Measurements from ENCODE around the gene CDK17. TPM values are rescaled to one million over a fixed set of nuclear protein-coding genes. Genes with fewer than 3 reads are reported as not detected.

CDK17 gene
- total and polyA plus RNA-seq, 2 of the 8 experiments (the other 6 are each of a cell fraction or from before 2014, with no cell fraction given), result 5.8 to 20.0 TPM

DNA sequence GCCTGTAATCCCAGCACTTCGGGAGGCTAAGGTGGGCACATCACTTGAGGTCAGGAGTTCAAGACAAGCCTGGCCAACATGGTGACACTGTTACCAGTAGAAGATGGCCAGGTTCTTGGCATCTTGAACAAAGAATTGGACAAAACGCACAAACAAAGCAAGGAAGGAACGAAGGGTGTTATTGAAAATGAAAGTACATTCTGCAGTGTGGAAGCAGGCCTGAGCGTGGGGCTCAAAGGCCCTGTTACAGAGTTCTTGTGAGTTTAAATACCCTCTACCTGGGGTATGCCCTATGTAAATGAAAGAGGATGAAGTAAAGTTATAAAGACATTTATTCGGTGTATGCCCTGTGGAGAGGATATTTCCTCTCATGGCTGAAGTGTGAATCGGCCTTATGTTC is 20.8 kb upstream of the CDK17 start:
- no peak overlapping the region for H3K4me2 ChIP-seq (ENCODE audit: insufficient read depth in 1 of 2, low read depth in 2 of 2, low read length in 2 of 2)
- FAIRE-seq (no peak), DNase-seq (ENCODE audit: low read depth in 1 of 2, low spot score in 2 of 2) (no peak)
- no peaks in the 10 kb centered on the region for H3K9me3 ChIP-seq (ENCODE audit: insufficient read depth in 2 of 2, low read depth in 1 of 2, low read length in 1 of 2)
- CTCF ChIA-PET (ENCODE audit: partially characterized antibody), result interaction anchor here (2.4 kb wide), 1 partner anchor 19 kb away, joined by 7 read pairs; no protein-coding TSS in a partner anchor
- H3K27me3 ChIP-seq (replicated peaks in 1 of 4; ENCODE audit: control insufficient read depth in 3 of 4, extremely low read depth in 1 of 4, insufficient read depth in 3 of 4, low read length in 3 of 4), result no peaks in the 10 kb centered on the region
- no peak overlapping the region for H2BK12ac ChIP-seq (ENCODE audit: low read depth, low read length)
- H4K8ac ChIP-seq (ENCODE audit: extremely low read depth, insufficient read depth, low read length), result no peak overlapping the region
- no peak overlapping the region for H4K91ac ChIP-seq (replicated peaks; ENCODE audit: insufficient read length, low read length)
- no peak overlapping the region for H2BK120ac ChIP-seq (replicated peaks; ENCODE audit: low read depth, low read length)
- no peak overlapping the region for H2BK15ac ChIP-seq (ENCODE audit: low read length)
- no peaks in the 10 kb centered on the region for H3K23me2 ChIP-seq (ENCODE audit: low read depth, low read length)
- no peak overlapping the region for H2BK5ac ChIP-seq (ENCODE audit: low read depth, low read length)
- H3K79me2 ChIP-seq (ENCODE audit: control insufficient read depth in 1 of 2, insufficient read depth in 2 of 2, low read length in 2 of 2), result no peaks in the 10 kb centered on the region
- POLR2A ChIA-PET (ENCODE audit: partially characterized antibody), result no interaction called here
- H3K36me3 ChIP-seq (ENCODE audit: control insufficient read depth in 2 of 4, insufficient read depth in 4 of 4, low read length in 3 of 4), result no peaks in the 10 kb centered on the region
- no peak overlapping the region for H2AFZ ChIP-seq (ENCODE audit: low read length)
- H3K79me1 ChIP-seq (ENCODE audit: low read depth, low read length), result no peaks in the 10 kb centered on the region
- H2AK5ac ChIP-seq (ENCODE audit: low read depth, low read length), result no peak overlapping the region
- H3K14ac ChIP-seq (ENCODE audit: insufficient read length), result no peak overlapping the region
- no peak overlapping the region for H3K23ac ChIP-seq (ENCODE audit: insufficient read length)
- no peak overlapping the region for H3K27ac ChIP-seq (ENCODE audit: low read depth, low read length)
- no peak overlapping the region for H3K9ac ChIP-seq (replicated peaks in 1 of 4; ENCODE audit: extremely low read depth in 1 of 4, low read depth in 3 of 4, low read length in 3 of 4)
- no peak overlapping the region for H3K56ac ChIP-seq (replicated peaks; ENCODE audit: insufficient read length, low read depth, low read length)
- H2BK20ac ChIP-seq (ENCODE audit: low read length), result no peak overlapping the region
- H3K18ac ChIP-seq (ENCODE audit: extremely low read depth, low read length), result no peak overlapping the region
- 91% methylated on average over 6 of the region's 6 CpGs; no CpG with 5 or more reads in 1 of the 2 experiments for WGBS, 2 experiments (ENCODE audit: extremely low coverage in 1 of 2, insufficient coverage in 1 of 2, insufficient read length in 1 of 2, insufficient replicate concordance in 2 of 2, low coverage in 1 of 2, low lambda C conversion rate in 2 of 2, missing lambda C conversion rate in 1 of 2)
- H3K4ac ChIP-seq (replicated peaks; ENCODE audit: insufficient read length, low read depth, low read length), result no peak overlapping the region
- H3K4me1 ChIP-seq (replicated peaks in 1 of 4; ENCODE audit: control insufficient read depth in 3 of 4, insufficient read depth in 4 of 4, low read length in 3 of 4), result no peaks in the 10 kb centered on the region
- no peak overlapping the region for H3K4me3 ChIP-seq (ENCODE audit: extremely low read depth in 1 of 4, insufficient read depth in 2 of 4, low read depth in 3 of 4, low read length in 4 of 4)
- H4K20me1 ChIP-seq (replicated peaks in 1 of 2; ENCODE audit: control insufficient read depth in 1 of 2, insufficient read depth in 2 of 2, low read length in 2 of 2), result no peaks in the 10 kb centered on the region
- H4K5ac ChIP-seq (ENCODE audit: insufficient read length, low read depth, low read length), result no peak overlapping the region
- TF ChIP-seq BACH1 (IDR thresholded peaks at IDR 0.05; ENCODE audit: low read length), result no peak
- TF ChIP-seq CBX5 (IDR thresholded peaks at IDR 0.05; ENCODE audit: low read depth, low read length), result no peak
- no peak for TF ChIP-seq ATF3 (IDR thresholded peaks at IDR 0.05; ENCODE audit: insufficient read depth, low read depth, low read length)
- no peak for TF ChIP-seq RFX5 (IDR thresholded peaks at IDR 0.05; ENCODE audit: borderline replicate concordance, low read depth, low read length)
- no peak for TF ChIP-seq NRF1 (IDR thresholded peaks at IDR 0.05; ENCODE audit: low read depth, low read length)
- TF ChIP-seq TAF7 (optimal IDR thresholded peaks at IDR 0.05; ENCODE audit: borderline replicate concordance, low read depth, low read length), result no peak
- TF ChIP-seq TBP (IDR thresholded peaks at IDR 0.05; ENCODE audit: low read depth, low read length), result no peak
- TF ChIP-seq CTBP2 (IDR thresholded peaks at IDR 0.05; ENCODE audit: borderline replicate concordance, insufficient read depth, insufficient read length, low read length), result no peak
- no peak for TF ChIP-seq POU5F1 (IDR thresholded peaks at IDR 0.05; ENCODE audit: low read depth, low read length)
- no peak for TF ChIP-seq FOSL1 (IDR thresholded peaks at IDR 0.05; ENCODE audit: insufficient read depth, low read depth, low read length)
- no peak for TF ChIP-seq POLR2A (IDR thresholded peaks at IDR 0.05; ENCODE audit: control extremely low read depth in 1 of 2, low read depth in 2 of 2, low read length in 2 of 2)
- TF ChIP-seq RNF2 (IDR thresholded peaks at IDR 0.05; ENCODE audit: borderline replicate concordance, low read depth, low read length, missing control alignments, poor library complexity, severe bottlenecking), result no peak
- no peak for TF ChIP-seq CBX8 (IDR thresholded peaks at IDR 0.05; ENCODE audit: borderline replicate concordance, low read depth, low read length)
